ENCODE results near the gene SCGB1A1.

Gene SCGB1A1

DNA sequence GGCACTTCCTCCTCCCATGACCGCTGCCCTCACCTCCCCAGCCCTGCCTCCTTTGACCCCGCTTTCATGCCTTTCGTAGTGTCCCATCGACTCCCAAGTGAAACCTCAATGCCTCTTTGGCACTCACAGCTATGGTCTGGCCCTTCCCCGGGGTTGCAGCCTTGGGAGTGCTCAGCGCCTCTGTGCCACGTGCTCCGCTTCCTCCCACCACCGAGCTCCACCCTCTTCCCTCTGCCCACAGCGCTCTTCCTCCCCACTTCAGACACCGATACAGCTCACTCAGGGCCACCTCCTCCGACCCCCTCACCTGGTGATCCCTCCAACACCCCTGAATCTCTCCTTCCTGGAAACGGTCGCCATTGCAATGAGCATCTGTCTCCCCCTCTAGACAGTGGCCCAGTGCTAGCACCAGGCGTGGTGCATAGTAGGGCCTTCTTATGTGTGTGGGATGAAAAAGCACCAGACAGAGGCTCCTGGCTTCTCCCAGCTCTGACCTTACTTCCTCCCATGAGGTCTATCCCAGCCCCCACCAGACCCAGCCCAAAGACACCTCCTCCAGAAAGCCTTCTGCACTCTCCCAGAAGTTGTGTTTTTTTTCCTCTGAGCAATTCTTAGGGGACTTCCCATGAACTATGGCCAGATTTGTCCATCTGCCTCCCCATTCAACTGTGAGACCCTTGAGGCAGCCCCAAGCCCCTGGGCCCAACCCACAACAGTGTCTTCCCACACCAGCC lies 16.4 kb upstream of the SCGB1A1 start:
- no peak for FAIRE-seq
- no peak for TF ChIP-seq POLR2A (IDR thresholded peaks at IDR 0.05; ENCODE audit: low read depth, low read length)
- DNase-seq (ENCODE audit: insufficient read length, low spot score) = no peak

DNA sequence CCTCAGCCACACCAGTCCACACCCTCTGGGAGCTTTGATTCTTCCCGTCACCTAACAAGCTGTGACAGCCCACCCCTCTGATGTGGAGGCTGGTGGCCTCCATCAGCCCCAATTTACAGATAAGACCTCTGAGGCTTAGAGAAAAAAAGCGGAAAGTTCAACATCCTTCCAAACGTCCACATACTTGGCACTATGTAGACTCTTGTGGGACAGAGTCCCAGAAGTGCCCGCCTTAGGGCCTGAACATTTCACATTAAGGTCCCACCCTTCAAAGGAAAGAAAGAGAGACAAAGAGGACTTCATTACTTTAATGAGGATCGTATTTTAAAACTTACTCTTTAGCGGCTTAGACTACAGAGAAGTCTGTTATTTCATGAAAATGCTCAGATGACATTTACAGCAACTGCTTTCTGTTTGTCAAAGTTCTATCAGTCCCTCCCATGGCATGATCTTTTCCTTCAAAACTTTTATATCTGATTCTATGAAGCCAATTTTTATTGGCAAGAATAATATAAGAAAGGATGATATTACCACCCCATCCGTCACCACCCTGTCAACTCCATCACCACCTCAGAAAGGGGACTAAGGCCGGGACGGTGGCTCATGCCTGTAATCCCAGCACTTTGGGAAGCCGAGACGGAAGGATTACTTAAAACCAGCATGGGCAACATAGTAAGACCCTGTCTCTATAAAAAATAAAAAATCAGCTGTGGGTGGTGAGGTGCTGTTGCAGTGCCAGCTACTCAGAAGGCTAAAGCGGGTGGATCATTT lies 15.7 kb upstream of the SCGB1A1 start:
- no peak for FAIRE-seq
- DNase-seq (ENCODE audit: insufficient read length, low spot score) = no peak

GRCh38 chr11:62404435-62404834 lies 14.4 kb upstream of the SCGB1A1 start:
- DNase-seq (ENCODE audit: insufficient read length, low spot score) (no peak), FAIRE-seq (no peak)
- TF ChIP-seq POLR2A (IDR thresholded peaks at IDR 0.05; ENCODE audit: low read depth, low read length) = no peak

More for the DNA sequence above, 15.7 kb upstream of the SCGB1A1 start:
- TF ChIP-seq POLR2A (IDR thresholded peaks at IDR 0.05; ENCODE audit: low read depth, low read length) = no peak

DNA sequence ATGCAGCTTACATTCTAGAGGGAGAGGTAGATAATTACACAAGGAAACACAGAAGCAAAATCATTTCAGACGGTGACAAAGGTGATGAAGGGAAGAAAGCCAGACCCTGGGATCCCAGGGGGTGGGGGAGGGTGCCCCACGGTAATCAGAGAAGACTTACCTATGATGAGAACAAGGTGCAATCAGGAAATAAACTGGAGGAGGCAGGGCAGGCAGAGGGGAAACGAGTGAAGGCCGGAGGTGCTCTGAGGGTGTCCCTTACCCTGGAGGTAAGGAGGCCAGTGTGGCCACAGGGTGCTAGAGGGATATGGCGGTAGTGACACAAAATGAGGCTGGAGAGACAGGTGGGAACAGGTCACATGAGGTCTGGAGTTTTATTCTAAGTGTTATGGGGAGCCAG lies 13.9 kb upstream of the SCGB1A1 start:
- no peak for FAIRE-seq
- no peak for TF ChIP-seq POLR2A (IDR thresholded peaks at IDR 0.05; ENCODE audit: low read depth, low read length)
- no peak for DNase-seq (ENCODE audit: insufficient read length, low spot score)

DNA sequence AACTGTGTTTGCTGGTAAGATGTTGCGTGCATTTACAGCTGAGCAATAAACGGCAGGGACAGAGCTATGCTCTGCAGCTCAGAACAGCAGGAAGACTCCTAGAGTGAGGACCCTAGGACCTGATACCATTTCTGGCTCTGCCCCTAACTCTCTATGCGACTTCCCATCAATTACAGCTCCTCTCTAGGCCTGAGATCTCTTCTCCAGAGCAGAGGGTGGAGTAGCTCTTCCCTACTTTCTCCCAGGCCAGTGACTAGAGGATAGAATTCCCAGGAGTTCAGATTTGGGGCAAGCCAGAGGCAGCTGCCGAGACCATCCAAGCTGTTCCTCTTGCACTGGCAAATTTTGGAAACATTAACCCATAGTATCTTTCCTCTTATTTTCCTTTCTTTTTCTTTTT lies 12.8 kb upstream of the SCGB1A1 start:
- FAIRE-seq (no peak), DNase-seq (ENCODE audit: insufficient read length, low spot score) (no peak)
- TF ChIP-seq POLR2A (IDR thresholded peaks at IDR 0.05; ENCODE audit: low read depth, low read length) = no peak

DNA sequence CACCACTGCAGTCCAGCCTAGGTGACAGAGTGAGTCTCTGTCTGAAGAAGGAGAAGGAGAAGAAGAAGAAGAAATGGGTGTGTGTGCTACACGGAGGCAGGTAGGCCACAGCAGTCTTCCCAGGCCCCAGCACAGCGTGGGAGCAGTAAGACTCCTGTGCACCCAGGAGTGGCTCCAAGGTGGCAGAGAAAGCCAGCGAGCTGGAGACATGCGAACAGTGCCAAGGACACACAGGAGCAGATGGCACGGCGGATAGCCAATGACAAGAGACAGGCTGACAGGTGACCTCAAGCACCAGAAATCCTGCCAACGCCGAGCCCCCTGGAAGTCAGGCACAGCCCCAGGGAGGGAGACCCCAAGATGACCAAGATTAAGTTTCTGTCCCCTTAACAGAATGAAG lies 9.0 kb upstream of the SCGB1A1 start:
- no peak for TF ChIP-seq POLR2A (IDR thresholded peaks at IDR 0.05; ENCODE audit: low read depth, low read length)
- no peak for FAIRE-seq
- DNase-seq (ENCODE audit: insufficient read length, low spot score) = no peak

- FAIRE-seq (no peak), DNase-seq (ENCODE audit: insufficient read length, low spot score) (no peak)
- TF ChIP-seq POLR2A (IDR thresholded peaks at IDR 0.05; ENCODE audit: low read depth, low read length) = 0 out of 2 replicates have a peak, but pooled peaks have one; percentile 3
Observed at GRCh38 chr11:62410972-62411371, 7.9 kb upstream of the SCGB1A1 start.

- no peak for TF ChIP-seq POLR2A (IDR thresholded peaks at IDR 0.05; ENCODE audit: low read depth, low read length)
- no peak for FAIRE-seq
- no peak for DNase-seq (ENCODE audit: insufficient read length, low spot score)
Observed at GRCh38 chr11:62411524-62411923, 7.3 kb upstream of the SCGB1A1 start.

- FAIRE-seq (no peak), DNase-seq (ENCODE audit: insufficient read length, low spot score) (no peak)
- no peak for TF ChIP-seq POLR2A (IDR thresholded peaks at IDR 0.05; ENCODE audit: low read depth, low read length)
Observed at GRCh38 chr11:62413060-62413696, 5.7 kb upstream of the SCGB1A1 start.

GRCh38 chr11:62416596-62416995 lies 2.2 kb upstream of the SCGB1A1 start:
- DNase-seq (ENCODE audit: insufficient read length, low spot score) = no peak
- FAIRE-seq = no peak
- no peak for TF ChIP-seq POLR2A (IDR thresholded peaks at IDR 0.05; ENCODE audit: low read depth, low read length)

GRCh38 chr11:62418136-62418535 lies 697 bp upstream of the SCGB1A1 start:
- no peak for TF ChIP-seq POLR2A (IDR thresholded peaks at IDR 0.05; ENCODE audit: low read depth, low read length)
- FAIRE-seq (no peak), DNase-seq (ENCODE audit: insufficient read length, low spot score) (no peak)

DNA sequence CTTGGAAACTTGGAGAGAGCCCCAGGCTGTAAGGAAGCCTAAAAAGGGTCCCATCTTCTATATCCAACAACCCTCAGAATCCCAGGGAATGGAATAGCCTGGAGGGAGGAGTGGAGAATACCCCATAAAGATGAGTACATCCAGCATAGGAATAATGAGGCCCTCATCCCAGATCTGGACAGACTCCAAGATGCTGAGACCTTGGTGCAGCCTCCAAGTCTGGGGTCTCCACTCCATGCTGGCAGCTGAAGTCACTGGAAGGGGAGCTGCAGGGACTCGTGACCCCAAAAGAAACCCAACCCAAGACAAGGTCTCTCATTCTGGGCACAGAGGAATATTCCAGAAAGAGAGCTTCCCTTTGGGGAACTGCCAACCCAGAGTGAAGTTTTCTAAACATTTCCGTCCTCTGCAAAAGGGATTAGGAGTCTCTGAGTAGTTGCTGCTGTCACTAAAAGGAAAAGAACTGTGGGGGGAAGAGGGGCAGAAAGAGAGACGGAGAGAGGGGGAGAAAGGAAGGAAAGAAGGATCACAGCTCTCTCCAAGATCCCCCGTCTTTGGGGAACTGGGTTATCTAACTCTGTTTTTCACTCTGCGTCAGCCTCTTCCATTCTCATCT lies 589 bp downstream of the SCGB1A1 start:
- no peak for FAIRE-seq

GRCh38 chr11:62419943-62420342 lies 1.1 kb downstream of the SCGB1A1 start:
- FAIRE-seq (no peak), DNase-seq (ENCODE audit: insufficient read length, low spot score) (no peak)
- no peak for TF ChIP-seq POLR2A (IDR thresholded peaks at IDR 0.05; ENCODE audit: low read depth, low read length)

More for the DNA sequence above, 589 bp downstream of the SCGB1A1 start:
- TF ChIP-seq POLR2A (IDR thresholded peaks at IDR 0.05; ENCODE audit: low read depth, low read length) = no peak
- DNase-seq (ENCODE audit: insufficient read length, low spot score) = no peak

GRCh38 chr11:62420882-62421281 lies 2.0 kb downstream of the SCGB1A1 start:
- no peak for TF ChIP-seq POLR2A (IDR thresholded peaks at IDR 0.05; ENCODE audit: low read depth, low read length)
- DNase-seq (ENCODE audit: insufficient read length, low spot score) (no peak), FAIRE-seq (no peak)

All from H54 (cell line).